GM20000 (cell line): ENCODE measurements around the gene COL4A6.

Experiments
- DNase-seq: peaks from one replicate; pipeline ENCODE4 v3.0.0; 2012; ENCODE audit warnings: low spot score
- CTCF ChIP-seq: IDR thresholded peaks from 2 replicates; pipeline ENCODE4 v1.5.1; 2012; ENCODE audit warnings: mild to moderate bottlenecking, control low read depth; ENCODE audit errors: extremely low read depth, missing control alignments

The COL4A6 gene

GRCh38 chrX:108114541-108114940 is 323.7 kb downstream of the COL4A6 start:
- TF ChIP-seq CTCF = no peak
- no peak for DNase-seq
